ENCODE measurements around the gene IFNL1.
"Not testable (repeated sequence)": the region's sequence is repeated elsewhere in the genome, so short reads cannot be mapped to it uniquely, and the experiment has no call there.

Gene IFNL1

DNA sequence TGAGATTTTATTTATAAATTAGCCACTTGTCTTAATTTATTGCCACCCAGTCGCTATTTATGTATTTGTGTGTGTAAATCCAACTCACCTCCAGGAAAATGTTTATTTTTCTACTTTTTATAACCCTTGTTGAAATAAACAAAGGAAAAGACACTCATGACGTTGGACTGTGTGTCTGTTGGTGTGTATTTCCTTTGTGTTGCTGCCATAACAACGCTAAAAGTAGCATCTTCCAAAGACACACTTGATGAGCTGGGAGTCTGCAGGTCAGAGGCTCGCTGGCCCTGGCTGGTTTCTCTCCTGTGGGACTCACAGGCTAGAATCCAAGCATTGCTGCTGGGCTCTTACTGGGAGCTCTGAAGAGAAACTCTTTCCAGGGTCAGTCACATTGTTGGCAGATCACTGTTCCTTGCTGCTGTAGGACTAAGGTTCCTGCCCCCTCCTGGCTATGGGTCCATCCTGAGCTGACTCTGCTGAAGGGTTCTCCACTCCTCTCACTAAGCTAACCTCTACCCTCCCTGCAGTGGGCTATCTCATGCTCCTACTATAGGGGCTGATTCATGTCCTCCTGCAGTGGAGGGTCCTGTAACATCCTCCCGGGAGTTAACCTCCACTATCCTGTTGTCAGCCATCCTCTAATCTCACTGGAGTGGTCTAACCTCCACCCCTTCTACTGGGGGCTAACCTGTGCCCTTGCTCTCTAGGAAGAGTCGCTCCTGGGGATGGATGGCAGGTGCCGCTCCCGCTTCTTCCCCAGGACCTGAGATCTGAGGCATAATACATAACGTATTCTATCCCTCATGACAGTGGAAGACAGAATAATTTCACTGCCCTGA is 26.0 kb upstream of the IFNL1 start:
- no peak for DNase-seq

DNA sequence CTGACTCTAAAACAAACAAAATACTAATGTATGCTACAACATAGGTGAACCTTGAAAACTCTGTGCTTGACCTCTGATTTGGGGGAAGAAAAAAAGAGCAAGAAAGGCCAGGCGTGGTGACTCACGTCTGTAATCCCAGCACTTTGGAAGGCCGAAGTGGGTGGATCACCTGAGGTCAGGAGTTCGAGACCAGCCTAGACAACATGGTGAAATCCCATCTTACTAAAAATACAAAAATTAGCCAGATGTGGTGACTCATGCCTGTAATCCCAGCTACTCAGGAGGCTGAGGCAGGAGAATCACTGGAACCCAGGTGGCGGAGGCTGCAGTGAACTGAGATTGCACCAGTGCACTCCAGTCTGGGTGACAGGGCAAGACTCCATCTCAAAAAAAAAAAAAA is 22.3 kb upstream of the IFNL1 start:
- DNase-seq: not testable (repeated sequence)

DNA sequence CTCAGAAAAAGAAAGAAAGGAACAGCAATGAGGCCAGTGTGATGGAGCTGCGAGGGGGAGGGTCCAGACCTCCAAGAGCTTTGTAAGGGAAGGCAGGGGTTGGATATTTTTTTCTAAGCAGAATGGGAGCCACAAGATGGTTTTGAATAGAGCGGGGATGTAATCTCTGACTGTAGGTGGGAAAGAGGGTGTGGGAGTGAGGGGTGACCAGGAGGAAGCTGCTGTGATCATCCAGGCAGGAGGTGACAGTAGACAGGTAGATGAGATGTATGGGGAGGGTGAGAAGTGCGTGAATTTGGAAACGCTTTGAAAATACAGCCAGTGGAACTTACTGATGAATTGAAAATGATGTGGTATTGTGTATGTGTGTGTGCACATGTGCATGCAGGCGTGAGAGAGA is 20.6 kb upstream of the IFNL1 start:
- DNase-seq: no peak

DNA sequence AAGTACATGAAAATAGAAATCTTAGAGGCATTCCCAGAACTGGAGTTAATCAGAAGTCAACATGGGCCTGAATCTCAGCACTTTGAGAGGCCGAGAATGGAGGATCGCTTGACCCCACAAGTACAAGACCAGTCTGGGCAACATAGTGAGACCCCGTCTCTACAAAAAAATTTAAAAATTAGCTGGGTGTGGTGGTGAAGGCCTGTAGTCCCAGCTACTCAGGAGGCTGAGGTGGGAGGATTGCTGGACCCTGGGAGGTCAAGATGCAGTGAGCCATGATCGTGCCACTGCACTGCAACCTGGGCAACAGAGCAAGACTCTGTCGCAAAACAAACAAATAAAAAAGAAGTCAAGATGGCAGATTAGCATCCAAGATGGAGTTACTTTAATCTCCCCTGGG is 19.5 kb upstream of the IFNL1 start:
- DNase-seq: no peak

DNA sequence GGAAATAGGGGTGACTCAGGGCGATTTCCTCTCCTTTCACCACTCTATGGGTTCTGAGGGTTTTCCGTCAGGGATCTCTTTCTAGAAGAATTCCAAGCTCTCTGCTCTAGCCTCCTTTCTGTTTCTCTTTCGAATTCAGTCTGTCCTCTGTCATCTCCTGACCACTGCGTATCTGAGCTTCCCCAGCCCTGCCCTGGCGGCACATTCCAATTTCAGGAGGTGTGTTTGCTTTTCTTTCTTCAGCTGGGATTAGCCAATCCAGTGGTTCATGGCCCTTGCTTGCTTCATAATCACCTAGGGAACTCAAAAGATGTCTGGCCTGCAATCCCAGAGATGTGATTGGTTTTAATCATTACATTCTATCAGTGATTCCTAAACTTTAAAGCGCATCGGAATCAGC is 18.6 kb upstream of the IFNL1 start:
- DNase-seq: no peak

DNA sequence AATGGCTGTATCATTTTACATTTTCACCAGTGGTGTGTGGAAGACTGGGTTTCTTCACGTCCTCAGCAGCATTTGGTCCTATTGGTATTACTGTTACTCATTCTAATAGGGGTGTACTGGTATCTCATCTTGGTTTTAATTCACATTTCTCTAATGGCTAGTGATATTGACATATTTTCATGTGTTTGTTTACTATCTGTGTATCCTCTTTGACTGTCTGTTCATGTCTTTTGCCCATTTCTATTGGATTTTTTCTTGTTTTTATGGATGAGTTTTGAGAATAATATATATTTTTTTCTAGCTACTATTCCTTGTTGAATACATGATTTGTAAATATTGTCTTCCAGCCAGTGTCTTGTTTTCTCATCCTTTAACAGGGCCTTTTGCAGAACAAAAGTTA is 14.2 kb upstream of the IFNL1 start:
- no peak for DNase-seq

DNA sequence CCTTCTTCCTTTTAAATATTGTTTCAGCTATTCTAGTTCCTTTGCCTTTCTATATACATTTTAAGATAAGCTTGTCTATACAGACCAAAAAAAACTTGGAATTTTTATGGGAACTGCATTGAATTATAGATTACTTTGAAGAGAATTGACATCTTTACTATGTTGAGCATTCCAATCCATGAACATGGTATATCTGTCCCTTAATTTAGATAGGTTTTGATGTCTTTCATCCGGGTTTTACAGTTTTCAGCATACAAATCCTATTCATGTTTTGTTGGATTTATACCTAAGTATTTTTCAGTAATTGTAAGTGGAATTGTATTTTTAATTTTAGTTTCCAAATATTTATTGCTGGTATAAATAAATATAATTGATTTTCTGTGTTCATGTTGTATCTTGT is 12.2 kb upstream of the IFNL1 start:
- no peak for DNase-seq

DNA sequence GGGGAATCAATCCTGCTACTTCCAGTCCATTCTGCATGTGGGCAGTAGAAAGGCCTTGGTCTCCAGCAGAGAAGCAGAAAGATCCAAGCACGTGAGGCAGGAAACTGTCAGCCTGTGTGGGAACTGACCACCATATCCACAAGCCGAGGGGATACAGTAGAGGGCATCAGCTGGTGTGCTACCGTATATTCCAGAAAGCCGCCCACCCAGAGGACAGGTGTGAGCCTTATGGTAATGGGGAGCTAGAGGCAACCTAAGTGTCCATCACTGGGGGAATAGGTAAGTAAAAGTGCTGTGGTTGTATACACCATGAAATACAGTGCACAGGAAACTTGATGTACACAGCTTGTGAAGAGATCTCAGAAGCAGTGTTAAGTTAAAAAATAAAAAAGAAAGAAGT is 2.8 kb upstream of the IFNL1 start:
- no peak for DNase-seq

DNA sequence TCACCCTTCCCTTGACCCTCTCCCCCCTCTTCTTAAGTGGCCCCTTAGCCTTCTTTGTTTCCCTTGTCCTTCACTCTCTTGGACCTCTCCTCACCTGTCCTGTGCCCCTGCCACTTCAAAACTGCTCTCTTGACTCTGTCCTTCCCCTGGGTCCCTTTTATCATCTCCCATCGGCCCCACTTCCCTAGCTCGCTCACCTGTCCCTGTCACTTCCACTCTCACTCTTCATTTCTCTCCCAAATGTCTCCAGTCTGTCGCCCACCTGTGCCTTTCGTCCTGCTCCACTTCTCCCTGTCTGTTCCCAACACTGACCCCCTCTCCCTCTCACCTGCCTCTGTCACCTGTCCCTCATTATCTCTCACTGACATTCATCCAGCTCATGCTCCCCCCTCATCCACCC is 699 bp downstream of the IFNL1 start:
- DNase-seq: no peak

DNA sequence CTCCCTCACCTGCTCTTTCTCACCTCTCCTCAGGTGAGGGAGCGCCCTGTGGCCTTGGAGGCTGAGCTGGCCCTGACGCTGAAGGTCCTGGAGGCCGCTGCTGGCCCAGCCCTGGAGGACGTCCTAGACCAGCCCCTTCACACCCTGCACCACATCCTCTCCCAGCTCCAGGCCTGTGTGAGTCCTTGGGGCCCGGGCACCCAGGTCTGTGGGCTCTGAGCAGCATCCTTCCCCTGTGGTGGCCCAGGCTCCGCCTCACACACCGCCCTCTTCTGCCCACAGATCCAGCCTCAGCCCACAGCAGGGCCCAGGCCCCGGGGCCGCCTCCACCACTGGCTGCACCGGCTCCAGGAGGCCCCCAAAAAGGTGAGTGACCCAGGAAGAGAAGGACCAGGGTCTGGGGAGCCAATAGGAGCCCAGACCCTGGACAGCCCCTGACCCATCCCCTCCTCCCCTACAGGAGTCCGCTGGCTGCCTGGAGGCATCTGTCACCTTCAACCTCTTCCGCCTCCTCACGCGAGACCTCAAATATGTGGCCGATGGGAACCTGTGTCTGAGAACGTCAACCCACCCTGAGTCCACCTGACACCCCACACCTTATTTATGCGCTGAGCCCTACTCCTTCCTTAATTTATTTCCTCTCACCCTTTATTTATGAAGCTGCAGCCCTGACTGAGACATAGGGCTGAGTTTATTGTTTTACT is 1.9 kb downstream of the IFNL1 start:
- DNase-seq: no peak

DNA sequence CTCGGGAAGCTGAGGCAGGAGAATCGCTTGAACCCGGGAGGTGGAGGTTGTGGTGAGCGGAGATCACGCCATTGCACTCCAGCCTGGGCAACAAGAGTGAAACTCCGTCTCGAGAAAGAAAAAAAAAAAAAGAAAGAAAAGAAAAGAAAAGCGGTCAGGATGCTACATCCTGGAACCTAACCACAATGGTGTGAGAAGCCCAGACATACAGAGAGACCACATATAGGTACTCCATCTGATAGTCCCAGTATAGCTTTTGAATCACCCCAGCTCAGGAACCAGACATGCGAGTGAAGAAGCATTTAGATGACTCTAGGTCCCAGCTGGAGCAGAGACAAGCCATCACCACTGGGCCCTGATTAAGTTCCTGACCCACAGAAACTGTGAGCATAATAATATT is 3.2 kb downstream of the IFNL1 start:
- DNase-seq: no peak

DNA sequence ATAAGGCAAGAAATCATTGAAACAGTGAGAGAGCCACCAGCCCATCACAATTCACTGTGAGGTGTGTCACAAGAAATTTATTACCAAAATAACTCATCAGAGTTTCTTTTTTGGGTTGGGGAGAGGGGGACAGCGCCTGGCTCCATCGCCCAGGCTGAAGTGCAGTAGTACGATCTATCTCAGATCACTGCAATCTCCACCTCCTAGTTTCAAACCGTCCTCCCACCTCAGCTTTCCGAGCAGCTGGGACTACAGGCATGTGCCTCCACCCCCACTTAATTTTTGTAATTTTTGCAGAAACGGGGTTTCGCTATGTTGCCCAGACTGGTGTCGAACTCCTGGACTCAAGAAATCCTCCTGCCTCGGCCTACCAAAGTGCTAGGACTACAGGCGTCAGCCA is 3.6 kb downstream of the IFNL1 start:
- no peak for DNase-seq

DNA sequence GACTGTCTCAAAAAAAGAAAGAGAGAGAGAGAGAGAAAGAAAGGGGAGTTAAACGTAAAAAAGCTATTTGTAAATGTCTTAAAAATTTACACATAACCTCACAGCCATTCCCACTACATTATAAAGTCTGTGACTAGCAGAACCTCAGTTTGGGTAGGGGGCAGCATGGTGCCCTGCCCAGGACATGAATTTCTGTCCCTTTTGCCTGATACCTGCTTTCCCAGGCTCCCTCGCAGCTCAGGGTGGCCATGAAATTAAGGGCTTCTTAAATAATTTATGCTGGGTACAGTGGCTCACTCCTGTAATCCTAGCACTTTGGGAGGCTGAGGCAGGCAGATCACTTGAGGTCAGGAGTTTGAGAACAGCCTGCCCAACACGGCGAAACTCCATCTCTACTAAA is 4.8 kb downstream of the IFNL1 start:
- no peak for DNase-seq

DNA sequence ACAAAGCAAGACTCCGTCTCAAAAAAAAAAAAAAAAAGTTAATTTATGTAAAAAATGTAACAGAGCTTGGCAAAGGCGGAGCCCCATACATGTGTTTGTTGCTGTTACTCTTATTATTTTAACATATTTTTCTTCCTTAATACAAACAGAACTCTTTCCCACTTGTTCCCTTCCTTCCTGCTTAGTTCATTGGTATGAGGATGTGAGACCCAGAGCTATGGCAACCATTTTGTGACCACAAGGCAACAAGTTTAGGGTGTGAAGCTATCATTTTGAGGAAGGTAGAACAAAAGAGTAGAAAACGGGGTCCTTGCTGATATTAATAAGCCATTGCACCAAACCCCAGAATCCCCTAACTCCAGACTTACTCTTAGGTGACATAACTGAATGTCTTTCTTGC is 5.4 kb downstream of the IFNL1 start:
- DNase-seq: no peak

DNA sequence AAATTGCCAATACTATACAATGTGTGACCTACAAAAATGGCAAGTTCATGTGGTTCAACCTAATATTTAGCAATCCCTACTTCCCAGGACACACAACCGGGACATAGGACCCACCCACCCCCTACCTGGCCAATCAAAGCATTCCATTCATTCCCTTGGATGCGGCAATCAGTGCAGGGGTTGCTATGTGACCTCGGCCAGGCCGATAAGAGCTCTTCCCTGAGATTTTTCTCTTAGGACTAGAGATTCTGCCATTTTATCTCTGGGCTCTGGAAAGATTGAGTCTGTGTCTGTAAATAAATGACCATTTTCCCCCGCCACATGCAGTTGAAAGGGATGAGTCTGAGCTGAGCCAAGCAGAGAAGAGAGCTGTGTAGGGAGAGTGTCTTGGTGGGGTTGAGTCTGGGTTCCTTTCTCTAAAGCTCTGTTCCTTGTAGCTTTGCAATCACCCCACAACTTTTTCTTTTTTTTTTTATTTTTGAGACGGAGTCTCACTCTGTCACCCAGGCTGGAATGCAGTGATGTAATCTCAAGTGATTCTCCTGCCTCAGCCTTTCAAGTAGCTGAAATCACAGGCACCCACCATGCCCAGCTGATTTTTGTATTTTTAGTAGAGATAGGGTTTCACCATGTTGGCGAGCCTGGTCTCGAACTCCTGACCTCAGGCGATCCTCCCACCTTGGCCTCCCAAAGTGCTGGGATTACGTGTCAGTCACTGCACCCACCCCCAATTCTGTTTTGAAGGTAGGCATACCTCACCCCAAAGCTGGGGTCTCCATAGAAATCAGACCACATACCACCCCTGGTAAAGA is 7.4 kb downstream of the IFNL1 start:
- DNase-seq: no peak

DNA sequence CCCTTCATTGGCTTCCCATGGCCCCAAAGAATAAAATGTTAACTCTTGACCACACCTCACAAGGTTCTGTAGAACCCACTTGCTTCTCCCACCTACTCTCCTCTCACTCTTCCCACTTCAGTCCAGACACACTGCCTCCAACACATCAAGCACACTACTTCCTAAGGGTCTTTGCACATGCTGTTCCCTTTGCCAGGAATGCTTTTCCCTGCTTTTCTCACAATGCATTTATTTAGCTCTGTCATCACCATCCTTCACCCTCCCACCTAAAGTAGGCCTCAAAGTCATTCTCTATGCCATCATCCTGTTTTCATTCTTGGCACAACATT is 7.9 kb downstream of the IFNL1 start:
- no peak for DNase-seq

DNA sequence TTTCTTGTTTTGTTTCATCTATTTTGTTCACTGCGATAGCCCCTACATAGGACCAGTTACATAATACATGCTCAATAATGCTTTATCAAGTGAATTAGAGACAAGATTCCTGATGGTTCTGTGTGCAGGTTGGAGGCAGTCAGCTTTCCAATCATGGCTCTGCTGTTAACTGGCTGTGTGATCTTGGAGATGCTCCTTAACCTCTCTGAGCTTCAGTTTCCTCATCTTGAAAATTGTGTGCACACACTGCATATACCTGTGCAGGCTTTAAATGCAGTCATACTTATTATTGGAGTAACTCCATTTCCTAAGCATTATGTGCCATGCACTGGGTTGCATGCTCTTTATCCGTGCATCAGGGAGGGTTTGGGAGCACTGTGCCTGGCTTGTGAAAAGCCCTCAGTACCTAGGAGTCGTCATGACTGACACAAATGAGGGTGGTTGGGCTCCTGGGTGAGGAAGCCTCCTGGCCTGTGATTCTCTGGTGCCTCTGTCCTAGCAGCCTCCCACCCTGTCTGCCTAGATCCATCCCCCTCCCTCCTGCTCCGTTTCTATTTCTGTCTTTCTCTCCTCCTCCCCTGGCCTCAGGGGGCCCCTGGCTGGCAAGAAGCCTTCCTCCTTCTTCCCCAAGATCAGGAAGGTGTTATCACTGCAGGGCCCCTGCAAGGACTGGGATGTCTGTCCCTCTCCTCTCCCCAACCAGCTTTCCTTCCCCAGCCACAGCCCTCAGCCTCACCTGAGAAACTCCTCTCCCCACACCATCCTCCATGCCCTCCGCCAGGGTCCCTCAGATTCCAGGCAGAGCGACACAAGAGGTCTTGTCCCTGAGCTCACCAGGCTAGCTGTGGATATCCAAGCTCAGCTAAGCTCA is 8.7 kb downstream of the IFNL1 start:
- DNase-seq: no peak

DNA sequence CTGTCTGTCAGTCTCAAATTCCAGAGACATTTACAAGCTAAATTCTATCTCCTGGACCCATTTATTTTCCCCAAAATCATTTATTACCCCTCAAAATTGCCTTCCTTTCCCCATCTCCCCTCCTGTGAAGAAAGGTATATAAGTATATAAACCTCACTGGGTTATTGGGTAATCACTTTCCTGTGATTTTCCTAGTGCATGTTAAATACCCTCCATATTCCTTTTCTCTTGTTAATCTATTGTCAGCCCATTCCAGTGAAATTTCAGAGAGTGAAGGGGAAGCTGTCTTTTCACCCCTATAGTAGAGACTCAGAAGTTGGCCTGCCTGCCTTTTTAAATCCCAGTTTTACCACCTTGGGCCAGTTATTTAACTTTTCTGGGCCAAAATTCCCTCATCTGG is 9.9 kb downstream of the IFNL1 start:
- DNase-seq: no peak

DNA sequence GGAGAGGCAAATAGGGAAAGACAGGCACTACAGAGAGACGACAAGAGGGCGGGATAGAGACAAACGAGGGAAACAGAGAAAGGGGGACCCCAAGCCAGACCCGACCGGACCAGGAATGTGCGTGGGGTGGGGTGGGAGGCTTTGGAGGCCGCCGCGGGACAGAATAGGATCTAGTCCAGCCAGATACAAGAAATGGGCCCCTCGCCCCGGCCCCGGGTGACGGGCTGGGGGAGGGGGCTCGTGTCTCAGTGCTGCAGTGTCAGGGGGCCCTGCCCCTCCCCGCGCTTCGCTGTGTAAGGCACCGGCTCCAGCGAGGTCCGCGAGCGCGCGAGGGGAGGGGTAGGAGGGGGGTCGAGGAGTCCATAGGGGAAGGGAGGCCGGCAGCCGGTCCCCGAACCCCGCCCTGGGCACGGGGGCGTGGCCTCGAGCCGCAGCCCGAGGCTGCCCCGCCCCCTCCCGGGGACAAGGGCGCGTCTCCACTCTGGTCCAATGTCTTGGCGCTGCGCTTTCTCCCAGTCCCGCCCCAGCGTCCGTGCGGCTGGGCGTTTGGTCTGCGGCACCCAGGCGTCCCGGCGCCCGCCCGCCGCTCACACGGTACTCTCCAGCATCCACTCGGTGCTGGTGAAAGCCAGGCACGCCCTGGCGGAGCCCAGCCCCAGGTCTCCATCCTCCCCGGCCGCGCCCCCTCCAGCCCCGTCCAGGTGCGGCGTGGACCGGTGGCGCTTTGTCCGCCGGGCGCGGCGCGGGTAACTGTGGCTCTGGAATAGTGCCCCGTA is 11.0 kb downstream of the IFNL1 start:
- no peak for DNase-seq

DNA sequence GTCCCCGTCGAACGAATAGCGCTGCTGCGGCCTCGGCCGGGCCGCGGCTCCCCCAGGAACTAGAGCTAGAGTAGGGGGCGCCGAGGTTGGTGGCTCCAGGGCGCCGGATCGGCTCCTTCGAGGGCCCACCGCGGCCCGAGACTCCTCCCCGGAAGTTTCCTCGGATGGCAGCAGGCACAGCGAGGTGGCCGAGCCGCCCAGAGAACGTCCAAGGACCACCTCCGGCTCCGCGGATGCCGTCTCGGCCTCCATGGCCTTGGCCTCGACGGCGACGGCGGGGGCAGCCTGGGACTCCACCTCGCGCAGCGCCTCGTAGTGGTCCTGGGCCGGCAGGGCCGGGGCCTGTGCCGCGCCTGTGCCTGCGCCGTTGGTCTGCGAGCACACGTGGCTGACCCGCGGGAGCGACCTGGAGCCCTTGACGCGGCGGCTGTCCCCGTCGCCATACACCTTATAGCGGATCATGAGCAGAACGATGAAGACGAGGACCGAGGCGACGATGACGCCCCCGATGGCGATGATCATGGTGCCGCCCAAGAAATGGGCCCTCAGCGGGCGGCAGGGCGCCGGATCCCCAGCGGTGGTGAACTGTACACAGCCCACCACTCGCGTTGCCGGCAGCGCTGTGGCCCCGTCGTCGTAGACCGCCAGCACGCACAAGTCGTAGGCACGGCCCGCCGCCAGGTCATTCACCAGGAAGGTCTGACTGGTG is 11.8 kb downstream of the IFNL1 start:
- no peak for DNase-seq

DNA sequence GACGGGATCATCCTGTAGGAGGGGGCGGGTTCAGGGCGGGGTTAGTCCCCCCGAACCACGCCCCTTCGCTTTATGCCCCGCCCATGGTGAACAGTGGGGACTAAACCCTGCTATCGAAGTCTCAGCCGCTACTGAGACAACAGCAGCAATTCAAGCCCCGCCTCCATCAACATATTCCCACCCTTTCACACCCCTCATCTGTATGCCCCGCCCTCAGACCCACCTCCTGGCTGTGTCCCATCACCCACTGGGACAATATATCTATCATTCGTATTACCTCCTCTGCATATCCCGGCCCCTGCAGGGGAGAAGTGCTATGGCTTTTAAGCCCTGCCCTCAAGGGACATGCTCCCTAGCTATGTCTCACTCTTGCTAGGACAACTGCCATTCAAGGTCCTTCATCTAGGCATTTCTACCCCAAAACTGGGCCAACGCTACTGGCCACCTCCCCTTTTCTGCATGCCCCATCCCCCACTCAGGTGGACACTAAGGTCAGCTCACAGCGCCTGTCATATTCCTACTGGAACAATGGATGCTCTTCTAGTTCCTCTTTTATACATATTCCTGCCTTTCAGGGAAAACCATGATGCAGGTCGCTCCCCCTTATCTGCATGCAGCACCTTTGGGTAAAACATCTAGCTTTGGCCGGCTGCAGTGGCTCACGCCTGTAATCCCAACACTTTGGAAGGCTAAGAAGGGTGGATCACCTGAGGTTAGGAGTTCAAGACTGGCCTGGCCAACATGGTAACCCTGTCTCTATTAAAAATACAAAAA is 12.5 kb downstream of the IFNL1 start:
- DNase-seq: no peak

All from cortex of kidney (tissue), 1 donor.